Ascending aorta (tissue), 2 donors: Measurements from ENCODE around the gene RPN2. TPM values are rescaled to one million over a fixed set of nuclear protein-coding genes. Genes with fewer than 3 reads are reported as not detected.

ENCODE experiments used
- DNase-seq, 2 donors: peaks; one replicate each; pipeline ENCODE4 v3.0.0-alpha.2; 2019; ENCODE audit warnings: low spot score in 2 of 2
- H3K27ac ChIP-seq, 2 donors: fragments of 200-600 bp; sonication (generic); one replicate each; pipeline ENCODE4 v1.5.1; 2016 to 2017; ENCODE audit warnings: mild to moderate bottlenecking in 1 of 2
- H3K27me3 ChIP-seq: fragments of 200-600 bp; sonication (generic); one replicate; pipeline ENCODE4 v1.5.1; 2017
- H3K36me3 ChIP-seq, 2 donors: fragments of 200-600 bp; sonication (generic); one replicate each; pipeline ENCODE4 v1.5.1; 2016
- H3K4me1 ChIP-seq, 2 donors: fragments of 200-600 bp; sonication (generic); one replicate each; pipeline ENCODE4 v1.5.1; 2016 to 2017; ENCODE audit warnings: mild to moderate bottlenecking in 1 of 2
- H3K4me3 ChIP-seq, 2 donors: fragments of 200-600 bp; sonication (generic); one replicate each; pipeline ENCODE4 v1.5.1; 2016 to 2017; ENCODE audit warnings: mild to moderate bottlenecking in 1 of 2
- H3K9me3 ChIP-seq, 2 donors: fragments of 200-600 bp; sonication (generic); one replicate each; pipeline ENCODE4 v1.5.1; 2016
- CTCF ChIP-seq, 3 experiments: fragments of 200-600 bp in 2 of 3; fragments of 450-650 bp in 1 of 3; sonication (generic) in 2 of 3; IDR thresholded peaks; one replicate each; pipeline ENCODE4 v1.5.1; 2016 to 2019; ENCODE audit warnings: antibody characterized with exemption in 3 of 3, mild to moderate bottlenecking in 1 of 3, moderate library complexity in 1 of 3
- intact Hi-C: fragments of 100-400 bp; cut with DNase I; formaldehyde crosslinking; loops from one replicate; pipeline ENCODE4 v1.15.1; 2023
- total RNA-seq: library from RNA; depleted of rRNA; stranded (reverse); fragments of >200 nt; gene quantifications from one replicate; pipeline ENCODE4 v1.1.0, GENCODE V29; 2016

Gene RPN2
- total RNA-seq, 1 donor from 2014 or later, result 114 TPM

- Histone ChIP-seq H3K4me1 (peaks cover 5 to 8% of the 10 kb centered on the region in 2 donors), H3K9me3 (no peaks in the 10 kb centered on the region), H3K36me3 (peaks cover 23 to 45% of the 10 kb centered on the region in 2 donors), H3K27me3 (no peaks in the 10 kb centered on the region), H3K4me3 (no peak overlapping the region), H3K27ac (no peak overlapping the region)
- intact Hi-C loops, result no loop called here
- DNase-seq, result no peak
- TF ChIP-seq CTCF (IDR thresholded peaks at IDR 0.05), result no peak
These were observed 39.8 kb downstream of the RPN2 start for GRCh38 chr20:37218976-37219375.

GRCh38 chr20:37219751-37220668 lies 40.9 kb downstream of the RPN2 start:
- no peaks in the 10 kb centered on the region for H3K9me3 ChIP-seq
- H3K27ac ChIP-seq, result peak overlapping the region; percentile 17 to 55

GRCh38 chr20:37220731-37221130 lies 41.6 kb downstream of the RPN2 start:
- H3K36me3 ChIP-seq, result peaks cover 38 to 55% of the 10 kb centered on the region in 2 donors
- peak overlapping the region; percentile 17 to 55 for H3K27ac ChIP-seq
- H3K9me3 ChIP-seq, result no peaks in the 10 kb centered on the region
- H3K27me3 ChIP-seq, result no peaks in the 10 kb centered on the region
- peaks cover 5 to 12% of the 10 kb centered on the region in 2 donors for H3K4me1 ChIP-seq
- intact Hi-C loops, result no loop called here
- no peak for DNase-seq
- TF ChIP-seq CTCF (IDR thresholded peaks at IDR 0.05), result no peak
- no peak overlapping the region for H3K4me3 ChIP-seq

More at GRCh38 chr20:37219751-37220668, 40.9 kb downstream of the RPN2 start:
- H3K36me3 ChIP-seq, result peaks cover 31 to 47% of the 10 kb centered on the region in 2 donors
- H3K4me1 ChIP-seq, result peaks cover 5 to 12% of the 10 kb centered on the region in 2 donors
- no peak for DNase-seq
- intact Hi-C loops, result no loop called here
- no peak for TF ChIP-seq CTCF (IDR thresholded peaks at IDR 0.05)
- H3K4me3 ChIP-seq, result no peak overlapping the region
- no peaks in the 10 kb centered on the region for H3K27me3 ChIP-seq

GRCh38 chr20:37222086-37222485 lies 43.0 kb downstream of the RPN2 start:
- H3K4me3 ChIP-seq, result no peak overlapping the region
- H3K4me1 ChIP-seq, result peaks cover 6 to 18% of the 10 kb centered on the region in 2 donors
- H3K27me3 ChIP-seq, result no peaks in the 10 kb centered on the region
- H3K36me3 ChIP-seq, result peaks cover 34 to 53% of the 10 kb centered on the region in 2 donors
- H3K9me3 ChIP-seq, result no peaks in the 10 kb centered on the region
- TF ChIP-seq CTCF (IDR thresholded peaks at IDR 0.05), result no peak
- DNase-seq, result no peak
- intact Hi-C loops, result no loop called here
- peak overlapping the region; percentile 19 to 55 for H3K27ac ChIP-seq

GRCh38 chr20:37223053-37223452 lies 43.9 kb downstream of the RPN2 start:
- intact Hi-C loops, result no loop called here
- peaks cover 31 to 48% of the 10 kb centered on the region in 2 donors for H3K36me3 ChIP-seq

More at GRCh38 chr20:37223053-37223452, 43.9 kb downstream of the RPN2 start:
- H3K4me1 ChIP-seq, result peaks cover 10 to 28% of the 10 kb centered on the region in 2 donors
- no peak for DNase-seq
- TF ChIP-seq CTCF (IDR thresholded peaks at IDR 0.05), result no peak
- H3K27ac ChIP-seq, result no peak overlapping the region
- no peaks in the 10 kb centered on the region for H3K27me3 ChIP-seq
- H3K9me3 ChIP-seq, result no peaks in the 10 kb centered on the region
- no peak overlapping the region for H3K4me3 ChIP-seq
